HG03460 (cell line): Measurements from ENCODE around the gene CDKN2D.

Experiments used
- ATAC-seq: cut with Tn5 transposase; IDR thresholded peaks from one replicate; pipeline ENCODE4 v1.9.1; 2021; ENCODE audit not compliant: unreplicated experiment

Gene CDKN2D

DNA sequence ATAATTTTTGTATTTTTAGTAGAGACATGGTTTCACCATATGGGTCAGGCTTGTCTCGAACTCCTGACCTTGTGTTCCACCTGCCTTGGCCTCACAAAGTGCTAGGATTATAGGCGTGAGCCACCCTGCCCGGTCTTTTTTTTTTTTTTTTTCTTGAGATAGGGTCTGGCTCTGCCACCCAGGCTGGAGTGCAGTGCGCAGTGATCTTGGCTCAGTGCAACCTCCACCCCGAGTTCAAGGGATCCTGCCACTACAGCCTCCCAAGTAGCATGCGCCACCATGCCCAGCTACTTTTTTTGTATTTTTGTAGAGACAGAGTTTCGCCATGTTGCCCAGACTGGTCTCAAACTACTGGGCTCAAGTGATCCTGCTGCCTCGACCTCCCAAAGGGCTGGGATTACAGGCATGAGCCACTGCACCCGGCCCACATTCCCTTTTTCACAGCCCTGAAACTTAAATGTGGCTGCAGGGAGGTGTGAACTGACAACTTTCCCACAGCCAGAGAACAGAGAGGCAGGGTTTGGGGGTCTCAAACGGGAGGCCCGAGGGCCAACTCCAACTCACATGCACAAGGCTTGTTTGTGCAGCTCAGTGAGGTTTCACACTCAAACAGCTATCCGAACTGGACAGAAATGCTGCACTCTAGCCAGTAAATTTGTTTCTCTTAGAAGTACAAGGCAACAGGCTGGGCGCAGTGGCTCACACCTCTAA lies 47.2 kb downstream of the CDKN2D start:
- ATAC-seq, result no peak

- ATAC-seq, result no peak
These were observed 48.0 kb downstream of the CDKN2D start for GRCh38 chr19:10520652-10521318.

DNA sequence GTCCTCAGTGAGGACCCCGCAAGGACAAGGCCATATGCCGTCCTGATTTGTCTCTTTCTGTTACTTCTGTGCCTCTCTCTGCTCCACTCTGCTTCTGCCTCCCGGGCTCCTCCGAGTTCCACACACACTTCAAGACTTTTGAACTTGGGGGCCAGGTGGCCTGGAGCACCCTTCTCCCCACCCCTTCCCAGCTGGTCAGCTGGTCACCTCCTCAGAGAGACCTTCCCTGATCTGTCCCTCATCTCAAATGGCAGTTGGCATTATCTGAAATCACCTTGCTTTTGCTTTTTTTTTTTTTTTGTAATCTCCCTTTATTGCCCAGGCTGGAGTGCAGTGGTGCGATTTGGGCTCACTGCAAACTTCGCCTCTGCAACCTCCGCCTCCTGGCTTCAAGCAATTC lies 49.4 kb downstream of the CDKN2D start:
- no peak for ATAC-seq

- no peak for ATAC-seq
These were observed 50.1 kb downstream of the CDKN2D start for GRCh38 chr19:10518444-10519361.

- no peak for ATAC-seq
These were observed 50.9 kb downstream of the CDKN2D start for GRCh38 chr19:10517760-10518443.

DNA sequence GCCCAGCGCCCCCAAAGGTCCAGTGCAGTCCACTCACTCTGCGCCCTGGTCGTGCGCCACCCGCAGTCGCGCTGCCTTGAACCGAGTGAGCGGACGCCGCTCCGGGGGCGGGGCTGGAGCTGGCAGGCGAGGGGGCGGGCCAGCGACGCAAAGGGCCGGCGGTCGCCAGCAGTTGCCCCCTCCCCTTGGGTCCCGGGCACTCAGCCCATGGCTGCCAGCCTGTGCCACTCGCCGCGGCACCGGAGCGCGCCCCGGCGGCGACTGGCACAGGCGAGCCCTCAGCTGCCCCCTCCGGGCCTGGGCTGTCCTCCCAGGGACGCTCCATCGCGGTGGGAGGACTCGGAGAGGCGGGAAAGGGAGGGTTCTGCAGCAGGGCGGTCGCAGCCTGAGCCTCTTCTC lies 51.4 kb downstream of the CDKN2D start, which contains the start of gene S1PR5:
S1PR5 (minus strand) TSS at position 87 of the 399 bp plus-strand sequence. CDS start 2,436 bp downstream, outside the sequence.
- ATAC-seq, result no peak

- no peak for ATAC-seq
These were observed 52.0 kb downstream of the CDKN2D start for GRCh38 chr19:10516671-10517286.
